A673 (cell line): ENCODE results near the gene PPP4R2. TPM values are rescaled to one million over a fixed set of nuclear protein-coding genes. Genes with fewer than 3 reads are reported as not detected.

Source experiments
- BruUV-seq: library from RNA; stranded (reverse); fragments of 400-500 nt; replicated peaks from 2 replicates; lab custom pipeline; 2021; lab: Mats Ljungman, UMichigan
- CTCF ChIA-PET: fragments of 300-600 bp; sonication (Branson Sonifier 250); formaldehyde crosslinking; loops from one replicate; lab custom pipeline; 2022; ENCODE audit warnings: antibody characterized with exemption; lab: Charles Lee
- POLR2A ChIA-PET: fragments of 300-600 bp; sonication (Branson Sonifier 250); formaldehyde crosslinking; loops from one replicate; lab custom pipeline; 2022; ENCODE audit warnings: antibody characterized with exemption; ENCODE audit not compliant: low non-redundant PET; lab: Charles Lee
- DNase-seq: peaks from one replicate; pipeline ENCODE4 v3.0.0-alpha.2; 2015; ENCODE audit warnings: low spot score
- H3K27ac ChIP-seq: fragments of 200-600 bp; sonication (generic); 2 replicates; pipeline ENCODE4 v1.5.1; 2016; ENCODE audit warnings: mixed run types, low read depth, mild to moderate bottlenecking, mixed read lengths, antibody characterized with exemption, low read length; ENCODE audit not compliant: poor library complexity, severe bottlenecking
- H3K27me3 ChIP-seq: fragments of 200-600 bp; sonication (generic); replicated peaks from 2 replicates; pipeline ENCODE4 v1.6.1; 2017; ENCODE audit warnings: mixed run types, low read depth, mild to moderate bottlenecking, mixed read lengths, antibody characterized with exemption, low read length; ENCODE audit not compliant: insufficient read depth, poor library complexity
- H3K36me3 ChIP-seq: fragments of 200-600 bp; sonication (generic); 2 replicates; pipeline ENCODE4 v1.6.1; 2016; ENCODE audit warnings: mixed run types, mild to moderate bottlenecking, mixed read lengths, antibody characterized with exemption, low read length; ENCODE audit not compliant: insufficient read depth, poor library complexity, severe bottlenecking
- H3K4me1 ChIP-seq: fragments of 200-600 bp; sonication (generic); 2 replicates; pipeline ENCODE4 v1.6.1; 2017; ENCODE audit warnings: mixed run types, mild to moderate bottlenecking, mixed read lengths, antibody characterized with exemption, low read length; ENCODE audit not compliant: insufficient read depth, poor library complexity, severe bottlenecking
- H3K4me3 ChIP-seq: fragments of 200-600 bp; sonication (generic); 2 replicates; pipeline ENCODE4 v1.5.1; 2016; ENCODE audit warnings: low read depth, mixed run types, mild to moderate bottlenecking, mixed read lengths, low read length; ENCODE audit not compliant: poor library complexity, severe bottlenecking
- H3K9me3 ChIP-seq: fragments of 200-600 bp; sonication (generic); 2 replicates; pipeline ENCODE4 v1.6.1; 2016; ENCODE audit warnings: mixed run types, low read depth, mild to moderate bottlenecking, mixed read lengths, antibody characterized with exemption, low read length; ENCODE audit not compliant: poor library complexity, severe bottlenecking
- EZH2 ChIP-seq: fragments of 200-600 bp; sonication (generic); IDR thresholded peaks from 2 replicates; pipeline ENCODE4 v1.6.1; 2017; ENCODE audit warnings: borderline replicate concordance, low read depth, mild to moderate bottlenecking, mixed read lengths, antibody characterized with exemption, low read length; ENCODE audit not compliant: poor library complexity, severe bottlenecking
- intact Hi-C: fragments of 100-400 bp; cut with micrococcal nuclease; formaldehyde crosslinking; loops from one replicate; pipeline ENCODE4 v1.10.0; 2022; ENCODE audit not compliant: unreplicated experiment
- total RNA-seq: library from RNA; stranded (reverse); gene quantifications from 2 replicates; pipeline ENCODE4 v1.2.3, GENCODE V29; 2021
- TF ChIP-seq, protein P1 (sequence below): fragments of 300-800, 200-600 bp; sonication (generic); conservative IDR thresholded peaks from 2 replicates; pipeline ENCODE4 v1.5.1; 2017; ENCODE audit warnings: low read depth, mild to moderate bottlenecking, antibody characterized with exemption, low read length, moderate library complexity, mixed read lengths

Gene PPP4R2
- total RNA-seq, 1 experiment from 2014 or later = 41.4 TPM

DNA sequence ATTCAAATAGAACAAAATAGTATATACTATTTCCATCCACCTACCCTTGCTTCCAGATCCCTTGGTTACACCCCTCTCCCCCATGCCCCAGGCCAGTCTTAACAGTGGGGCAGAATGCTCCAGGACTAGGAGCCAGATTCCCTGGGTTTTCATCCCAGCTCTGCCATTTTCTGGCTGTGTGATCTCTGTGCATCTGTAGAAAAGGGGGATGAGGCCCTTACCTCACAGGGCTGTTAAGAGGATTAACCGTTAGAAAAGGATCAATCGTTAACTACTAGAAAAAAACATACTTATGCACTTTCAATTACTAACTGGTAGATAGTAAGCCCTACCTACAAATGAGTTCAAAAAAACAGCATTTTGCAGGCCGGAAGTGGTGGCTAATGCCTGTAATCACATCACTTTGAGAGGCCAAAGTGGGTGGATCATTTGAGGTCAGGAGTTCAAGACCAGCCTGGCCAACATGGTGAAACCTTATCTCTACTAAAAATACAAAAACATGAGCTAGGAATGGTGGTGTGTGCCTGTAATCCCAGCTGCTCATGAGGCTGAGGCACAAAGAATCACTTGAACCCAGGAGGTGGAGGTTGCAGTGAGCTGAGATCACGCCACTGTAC is 76.6 kb downstream of the PPP4R2 start:
- no peak for DNase-seq
- Histone ChIP-seq H3K4me3 (no peak overlapping the region), H3K36me3 (no peaks in the 10 kb centered on the region), H3K27ac (no peak overlapping the region), H3K9me3 (no peaks in the 10 kb centered on the region), H3K4me1 (no peaks in the 10 kb centered on the region), H3K27me3 (no peaks in the 10 kb centered on the region)
- intact Hi-C loops = no loop called here
- CTCF ChIA-PET = no interaction called here
- POLR2A ChIA-PET = no interaction called here
- TF ChIP-seq, protein P1, sequence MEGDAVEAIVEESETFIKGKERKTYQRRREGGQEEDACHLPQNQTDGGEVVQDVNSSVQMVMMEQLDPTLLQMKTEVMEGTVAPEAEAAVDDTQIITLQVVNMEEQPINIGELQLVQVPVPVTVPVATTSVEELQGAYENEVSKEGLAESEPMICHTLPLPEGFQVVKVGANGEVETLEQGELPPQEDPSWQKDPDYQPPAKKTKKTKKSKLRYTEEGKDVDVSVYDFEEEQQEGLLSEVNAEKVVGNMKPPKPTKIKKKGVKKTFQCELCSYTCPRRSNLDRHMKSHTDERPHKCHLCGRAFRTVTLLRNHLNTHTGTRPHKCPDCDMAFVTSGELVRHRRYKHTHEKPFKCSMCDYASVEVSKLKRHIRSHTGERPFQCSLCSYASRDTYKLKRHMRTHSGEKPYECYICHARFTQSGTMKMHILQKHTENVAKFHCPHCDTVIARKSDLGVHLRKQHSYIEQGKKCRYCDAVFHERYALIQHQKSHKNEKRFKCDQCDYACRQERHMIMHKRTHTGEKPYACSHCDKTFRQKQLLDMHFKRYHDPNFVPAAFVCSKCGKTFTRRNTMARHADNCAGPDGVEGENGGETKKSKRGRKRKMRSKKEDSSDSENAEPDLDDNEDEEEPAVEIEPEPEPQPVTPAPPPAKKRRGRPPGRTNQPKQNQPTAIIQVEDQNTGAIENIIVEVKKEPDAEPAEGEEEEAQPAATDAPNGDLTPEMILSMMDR = no peak
- no peak for TF ChIP-seq EZH2
- BruUV-seq = no TSS peak

DNA sequence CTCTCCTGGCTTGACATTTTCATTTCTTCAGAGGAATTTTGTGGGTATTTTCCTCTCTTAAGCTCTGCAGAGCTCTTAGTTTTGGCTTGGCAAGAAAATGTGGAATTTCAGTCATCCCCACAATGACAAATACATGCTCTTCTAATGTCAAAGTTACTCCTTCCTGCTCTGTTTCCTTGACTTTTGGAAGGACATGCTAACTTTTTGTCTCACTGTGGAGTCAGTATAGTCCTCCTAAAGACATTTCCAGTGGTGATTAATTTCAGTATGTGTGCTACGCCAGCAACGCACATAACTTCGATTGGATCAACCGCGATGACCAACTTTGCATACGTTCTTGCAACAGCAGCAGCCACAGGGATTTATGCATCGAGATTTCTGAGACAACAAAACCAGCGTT is 78.2 kb downstream of the PPP4R2 start:
- Histone ChIP-seq H3K4me3 (no peak overlapping the region), H3K9me3 (no peaks in the 10 kb centered on the region), H3K27ac (no peak overlapping the region), H3K36me3 (no peaks in the 10 kb centered on the region), H3K4me1 (no peaks in the 10 kb centered on the region), H3K27me3 (no peaks in the 10 kb centered on the region)
- intact Hi-C loops = no loop called here
- CTCF ChIA-PET = no interaction called here
- POLR2A ChIA-PET = no interaction called here
- BruUV-seq = no TSS peak
- no peak for DNase-seq
- no peak for TF ChIP-seq EZH2
- TF ChIP-seq, protein P1 = no peak

DNA sequence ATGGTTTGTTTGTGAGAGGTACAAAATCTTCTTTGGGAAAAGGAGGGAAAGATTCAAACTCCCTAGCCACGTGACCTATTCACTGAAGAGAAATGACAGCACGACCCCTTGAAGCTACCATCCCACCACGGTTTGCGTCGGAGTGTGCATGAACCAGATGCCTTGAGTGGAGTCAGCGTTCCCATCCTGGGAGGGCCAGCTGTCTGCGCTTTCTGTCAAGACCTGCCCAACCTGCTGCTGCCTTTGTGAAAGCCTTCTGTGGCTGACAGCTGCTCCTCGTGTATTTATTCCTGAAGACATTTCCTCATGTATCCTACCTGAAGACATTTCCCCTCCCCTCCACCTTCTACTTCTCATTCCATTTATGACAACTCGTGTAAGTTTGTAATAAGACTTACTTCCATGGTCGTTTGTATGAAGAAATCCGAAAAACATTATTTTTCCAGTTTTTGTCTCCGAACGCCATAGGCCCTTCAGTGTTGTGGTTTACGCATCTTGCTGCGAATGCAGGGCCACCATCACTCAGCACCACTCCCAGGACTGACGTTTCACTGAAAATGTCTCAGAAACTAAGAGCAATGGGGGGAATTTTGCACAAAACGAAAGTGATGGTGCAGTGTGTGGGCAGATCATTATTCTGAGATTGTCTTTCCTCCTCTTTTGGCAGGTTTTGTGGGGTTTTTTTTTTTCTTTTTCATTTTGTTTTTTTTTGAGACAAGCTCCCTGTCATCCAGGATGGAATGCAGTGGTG is 83.8 kb downstream of the PPP4R2 start:
- no TSS peak for BruUV-seq
- CTCF ChIA-PET = no interaction called here
- H3K4me1 ChIP-seq = no peaks in the 10 kb centered on the region

More for the DNA sequence above, 83.8 kb downstream of the PPP4R2 start:
- Histone ChIP-seq H3K4me3 (no peak overlapping the region), H3K36me3 (no peaks in the 10 kb centered on the region), H3K27ac (no peak overlapping the region), H3K27me3 (no peaks in the 10 kb centered on the region), H3K9me3 (no peaks in the 10 kb centered on the region)
- TF ChIP-seq EZH2 = no peak
- TF ChIP-seq, protein P1 = no peak
- DNase-seq = no peak
- POLR2A ChIA-PET = no interaction called here
- intact Hi-C loops = loop anchor here (10.0 kb wide), 3 partner anchors 256 to 1356 kb away; partner anchors contain the start of gene EIF4E3
